Myocyte (in vitro differentiated cells): Measurements from ENCODE around the gene EMC6. TPM values are rescaled to one million over a fixed set of nuclear protein-coding genes. Genes with fewer than 3 reads are reported as not detected.
"Not testable (repeated sequence)": the region's sequence is repeated elsewhere in the genome, so short reads cannot be mapped to it uniquely, and the experiment has no call there.

Source experiments
- DNase-seq: peaks from one replicate; pipeline ENCODE4 v3.0.0-alpha.2; 2012; ENCODE audit warnings: low read depth
- total RNA-seq: library from RNA; depleted of rRNA; stranded (reverse); fragments of >200 nt; gene quantifications from 2 replicates; pipeline ENCODE4 v1.2.3, GENCODE V29; 2014

Gene EMC6
- total RNA-seq, 1 donor from 2014 or later = 60.7 TPM

DNA sequence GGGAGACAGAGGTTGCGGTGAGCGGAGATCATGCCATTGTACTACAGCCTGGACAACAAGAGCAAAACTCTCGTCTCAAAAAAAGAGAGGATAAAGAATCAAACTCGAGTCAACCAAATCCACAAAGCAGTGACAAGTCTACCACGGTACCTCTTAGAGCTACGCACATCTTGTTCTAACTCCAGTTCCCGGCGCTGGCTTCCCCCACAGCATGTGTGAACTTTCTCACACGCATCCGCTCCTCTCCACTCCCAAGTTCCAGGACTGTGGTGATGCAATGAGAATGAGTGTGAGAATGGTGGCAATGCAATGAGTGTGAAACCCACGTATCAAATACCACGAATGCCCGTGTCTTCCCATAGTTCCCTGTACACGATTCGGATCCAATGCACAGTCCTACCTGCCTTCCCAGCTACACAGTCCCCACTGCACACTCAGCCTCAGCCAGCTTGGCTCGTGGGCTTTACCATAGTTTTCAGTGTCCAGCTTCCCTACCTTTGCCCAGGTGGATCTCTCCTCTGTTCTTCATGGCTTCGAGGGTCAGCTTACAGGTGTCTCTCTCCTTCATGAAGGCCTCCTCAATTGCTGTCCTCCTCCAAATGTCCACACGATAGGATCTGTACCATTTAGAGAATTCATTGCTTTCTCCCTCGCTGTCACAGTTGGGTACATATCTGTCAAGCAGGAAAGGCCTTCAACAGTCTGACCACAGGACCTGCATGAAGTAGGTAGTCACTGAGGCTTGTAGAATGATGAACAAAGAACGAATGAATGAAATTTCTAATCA is 36.5 kb downstream of the EMC6 start:
- no peak for DNase-seq

- not testable (repeated sequence) for DNase-seq
These were observed 37.0 kb downstream of the EMC6 start for GRCh38 chr17:3705718-3705984.

DNA sequence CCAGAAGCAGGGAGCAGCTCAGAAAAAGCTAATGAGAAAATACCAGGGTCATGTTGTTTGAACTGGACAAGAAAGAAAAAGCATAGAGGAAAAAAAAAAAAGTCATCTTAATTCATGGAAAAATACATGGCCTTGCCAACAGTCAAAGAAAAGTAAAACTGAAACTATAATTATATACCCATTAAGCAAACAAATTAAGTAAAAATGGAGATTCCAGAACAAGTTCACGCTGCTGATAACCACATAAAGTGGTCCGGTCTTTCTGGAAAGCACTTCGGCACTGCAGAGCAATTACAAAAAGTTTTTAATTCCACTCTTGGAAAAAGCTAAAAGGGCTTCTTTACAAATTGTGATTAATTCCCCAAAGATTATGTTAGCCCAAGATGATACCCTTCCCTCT is 39.8 kb downstream of the EMC6 start:
- no peak for DNase-seq

- DNase-seq = no peak
These were observed 42.4 kb downstream of the EMC6 start for GRCh38 chr17:3710951-3711383.

GRCh38 chr17:3712811-3713463 is 44.3 kb downstream of the EMC6 start:
- no peak for DNase-seq

DNA sequence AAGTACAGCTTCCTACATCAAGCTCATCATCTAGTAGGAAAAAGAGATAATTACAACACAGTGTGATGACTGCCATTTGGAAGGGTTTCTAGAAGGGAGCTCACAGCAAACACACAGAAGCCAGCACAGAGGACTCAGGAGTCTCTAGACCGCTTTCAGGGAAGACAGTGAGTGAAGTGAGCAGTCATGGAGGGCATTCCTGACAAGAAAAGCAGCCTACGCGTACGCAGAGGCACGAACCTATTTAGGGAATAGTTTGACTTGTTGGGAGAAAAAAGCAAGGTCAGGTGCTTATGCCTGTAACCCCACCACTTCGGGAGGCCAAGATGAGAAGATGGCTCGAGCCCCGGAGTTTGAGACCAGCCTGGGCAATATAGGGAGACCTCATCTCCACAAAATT is 46.7 kb downstream of the EMC6 start:
- no peak for DNase-seq

DNA sequence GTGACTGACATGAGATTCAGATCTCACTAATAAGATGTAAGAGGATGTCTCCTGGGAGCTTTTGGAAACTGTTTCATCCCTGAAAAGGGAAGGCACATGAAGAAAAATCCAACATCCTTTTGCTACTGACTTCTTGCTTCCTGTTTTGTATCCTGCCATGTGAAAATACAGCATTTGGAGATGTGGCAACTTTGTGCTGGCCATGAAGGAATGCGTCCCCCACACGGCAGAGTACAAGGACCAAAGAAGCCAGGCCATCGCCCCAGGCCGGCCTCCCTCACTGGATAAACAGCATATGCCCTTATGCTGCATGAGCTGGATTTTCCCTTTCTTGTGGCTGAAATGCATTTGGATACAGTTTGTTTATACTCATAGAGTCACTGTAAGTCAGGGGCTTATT is 49.6 kb downstream of the EMC6 start:
- no peak for DNase-seq

- no peak for DNase-seq
These were observed 50.7 kb downstream of the EMC6 start for GRCh38 chr17:3719265-3719664.

Other genes starting within 250 kb of the EMC6 start
- gene OR1E2, start 235.0 kb upstream of the EMC6 start, total RNA-seq = not detected in 2 replicates
- gene SPATA22, start 197.0 kb upstream of the EMC6 start, total RNA-seq = not detected in 2 replicates
- gene ASPA, start 192.8 kb upstream of the EMC6 start, total RNA-seq = 0.03 and 0.05 TPM in 2 replicates
- 0.08 and 0.26 TPM in 2 replicates for gene TRPV3, start 111.0 kb upstream of the EMC6 start, total RNA-seq
- gene TRPV1, start 59.4 kb upstream of the EMC6 start, total RNA-seq = 0.99 and 1.3 TPM in 2 replicates
- 3.5 and 4.8 TPM in 2 replicates for gene SHPK, start 32.6 kb upstream of the EMC6 start, total RNA-seq
- 36.1 and 39.6 TPM in 2 replicates for gene CTNS, start 32.1 kb upstream of the EMC6 start, total RNA-seq
- gene TAX1BP3, start 234 bp upstream of the EMC6 start, total RNA-seq = 95.1 and 122 TPM in 2 replicates
- 42.7 and 63.4 TPM in 2 replicates for gene P2RX5, start 27.3 kb downstream of the EMC6 start, total RNA-seq
- 0.78 and 1.6 TPM in 2 replicates for gene HASPIN, start 55.1 kb downstream of the EMC6 start, total RNA-seq
- 23.1 and 26.4 TPM in 2 replicates for gene ITGAE, start 132.4 kb downstream of the EMC6 start, total RNA-seq
- gene NCBP3, start 177.4 kb downstream of the EMC6 start, total RNA-seq = 12.7 and 13.7 TPM in 2 replicates
- gene CAMKK1, start 224.2 kb downstream of the EMC6 start, total RNA-seq = 2.6 and 2.8 TPM in 2 replicates
- gene P2RX1, start 247.7 kb downstream of the EMC6 start, total RNA-seq = 0.21 and 1.6 TPM in 2 replicates